Loucy (cell line): ENCODE results near the gene RER1.

ENCODE experiments used
- H2AFZ ChIP-seq: fragments of 200-600 bp; sonication (generic); 2 replicates; pipeline ENCODE4 v1.6.0; 2016; ENCODE audit warnings: antibody characterized with exemption, mild to moderate bottlenecking, low read length, moderate library complexity
- H3F3A ChIP-seq: fragments of 200-600 bp; 2 replicates; pipeline ENCODE4 v1.6.0; 2016; ENCODE audit warnings: antibody characterized with exemption, low read depth, mild to moderate bottlenecking
- H3K27me3 ChIP-seq: fragments of 200-600 bp; sonication (generic); 2 replicates; pipeline ENCODE4 v1.6.1; 2014; ENCODE audit warnings: low read length, mild to moderate bottlenecking; ENCODE audit not compliant: insufficient read depth, poor library complexity, severe bottlenecking
- H3K36me3 ChIP-seq: fragments of 200-600 bp; sonication (generic); 2 replicates; pipeline ENCODE4 v1.6.1; 2016; ENCODE audit warnings: low read length; ENCODE audit not compliant: insufficient read depth
- H3K4me1 ChIP-seq: fragments of 200-600 bp; sonication (generic); 2 replicates; pipeline ENCODE4 v1.5.1; 2014; ENCODE audit warnings: low read length, mild to moderate bottlenecking; ENCODE audit not compliant: insufficient read depth, poor library complexity, severe bottlenecking
- H3K4me2 ChIP-seq: fragments of 200-600 bp; sonication (generic); 2 replicates; pipeline ENCODE4 v1.6.0; 2014; ENCODE audit warnings: antibody characterized with exemption, low read length, low read depth, mild to moderate bottlenecking; ENCODE audit not compliant: poor library complexity, severe bottlenecking
- H3K4me3 ChIP-seq: fragments of 200-600 bp; sonication (generic); 2 replicates; pipeline ENCODE4 v1.5.1; 2014; ENCODE audit warnings: low read length, mild to moderate bottlenecking, mixed read lengths; ENCODE audit not compliant: poor library complexity, severe bottlenecking
- H3K79me2 ChIP-seq: fragments of 200-600 bp; sonication (generic); 2 replicates; pipeline ENCODE4 v1.6.1; 2014; ENCODE audit warnings: low read length; ENCODE audit not compliant: insufficient read depth
- H3K9ac ChIP-seq: fragments of 200-600 bp; sonication (generic); 2 replicates; pipeline ENCODE4 v1.6.0; 2014; ENCODE audit warnings: mild to moderate bottlenecking, low read depth, low read length, moderate library complexity; ENCODE audit not compliant: poor library complexity, severe bottlenecking
- H3K9me2 ChIP-seq: fragments of 200-600 bp; sonication (generic); replicated peaks from 2 replicates; pipeline ENCODE4 v1.6.1; 2016; ENCODE audit warnings: low read depth, low read length, mixed read lengths
- H3K9me3 ChIP-seq: fragments of 200-600 bp; sonication (generic); 2 replicates; pipeline ENCODE4 v1.6.1; 2014; ENCODE audit warnings: mild to moderate bottlenecking, antibody characterized with exemption, low read length, low read depth; ENCODE audit not compliant: insufficient read depth
- H4K20me1 ChIP-seq: fragments of 200-600 bp; sonication (generic); 2 replicates; pipeline ENCODE4 v1.6.0; 2014; ENCODE audit warnings: antibody characterized with exemption, low read length, mild to moderate bottlenecking; ENCODE audit not compliant: insufficient read depth, poor library complexity, severe bottlenecking
- EZH2phosphoT487 ChIP-seq: fragments of 200-600 bp; IDR thresholded peaks from 2 replicates; pipeline ENCODE4 v1.6.1; 2018; ENCODE audit warnings: antibody characterized with exemption, mild to moderate bottlenecking, moderate library complexity, borderline replicate concordance
- TF ChIP-seq, protein P1 (sequence below): fragments of 200-600 bp; sonication (generic); conservative IDR thresholded peaks from 2 replicates; pipeline ENCODE4 v1.5.1; 2014; ENCODE audit warnings: mild to moderate bottlenecking, antibody characterized with exemption, low read length

RER1 gene

DNA sequence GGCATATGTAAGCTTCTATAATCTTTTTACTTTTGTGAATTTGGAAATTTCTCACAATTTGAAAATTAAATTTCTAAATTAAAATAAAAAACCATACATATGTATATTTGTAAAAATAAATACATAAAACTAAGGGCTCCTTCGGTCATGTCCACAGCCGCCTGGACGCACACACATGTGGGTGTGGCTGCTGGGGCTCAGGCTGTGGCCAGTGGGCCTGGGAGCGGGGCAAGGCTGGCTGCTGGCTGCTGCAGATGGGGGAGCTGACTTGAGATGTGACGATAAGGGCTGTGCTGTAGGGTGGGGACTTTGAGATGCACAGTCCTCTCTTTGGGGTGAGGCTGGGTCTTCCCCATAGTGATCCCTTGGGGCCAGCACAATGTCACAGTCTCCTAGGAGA lies 4.8 kb downstream of the RER1 start:
- no peak overlapping the region for H2AFZ ChIP-seq
- peaks cover 30% of the 10 kb centered on the region; the same call in 1 of the 2 replicates for H3K36me3 ChIP-seq
- H3K4me2 ChIP-seq, result no peak overlapping the region
- H3K9me2 ChIP-seq, result no peaks in the 10 kb centered on the region
- H3K4me1 ChIP-seq, result peaks cover 18% of the 10 kb centered on the region
- H3K9me3 ChIP-seq, result no peaks in the 10 kb centered on the region
- TF ChIP-seq, protein P1, sequence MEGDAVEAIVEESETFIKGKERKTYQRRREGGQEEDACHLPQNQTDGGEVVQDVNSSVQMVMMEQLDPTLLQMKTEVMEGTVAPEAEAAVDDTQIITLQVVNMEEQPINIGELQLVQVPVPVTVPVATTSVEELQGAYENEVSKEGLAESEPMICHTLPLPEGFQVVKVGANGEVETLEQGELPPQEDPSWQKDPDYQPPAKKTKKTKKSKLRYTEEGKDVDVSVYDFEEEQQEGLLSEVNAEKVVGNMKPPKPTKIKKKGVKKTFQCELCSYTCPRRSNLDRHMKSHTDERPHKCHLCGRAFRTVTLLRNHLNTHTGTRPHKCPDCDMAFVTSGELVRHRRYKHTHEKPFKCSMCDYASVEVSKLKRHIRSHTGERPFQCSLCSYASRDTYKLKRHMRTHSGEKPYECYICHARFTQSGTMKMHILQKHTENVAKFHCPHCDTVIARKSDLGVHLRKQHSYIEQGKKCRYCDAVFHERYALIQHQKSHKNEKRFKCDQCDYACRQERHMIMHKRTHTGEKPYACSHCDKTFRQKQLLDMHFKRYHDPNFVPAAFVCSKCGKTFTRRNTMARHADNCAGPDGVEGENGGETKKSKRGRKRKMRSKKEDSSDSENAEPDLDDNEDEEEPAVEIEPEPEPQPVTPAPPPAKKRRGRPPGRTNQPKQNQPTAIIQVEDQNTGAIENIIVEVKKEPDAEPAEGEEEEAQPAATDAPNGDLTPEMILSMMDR, result no peak
- no peak for TF ChIP-seq EZH2phosphoT487
- peaks cover 24% of the 10 kb centered on the region for H4K20me1 ChIP-seq
- peaks cover 45% of the 10 kb centered on the region for H3K79me2 ChIP-seq
- no peak overlapping the region for H3K4me3 ChIP-seq
- H3F3A ChIP-seq, result no peaks in the 10 kb centered on the region
- H3K9ac ChIP-seq, result no peak overlapping the region
- no peaks in the 10 kb centered on the region for H3K27me3 ChIP-seq

DNA sequence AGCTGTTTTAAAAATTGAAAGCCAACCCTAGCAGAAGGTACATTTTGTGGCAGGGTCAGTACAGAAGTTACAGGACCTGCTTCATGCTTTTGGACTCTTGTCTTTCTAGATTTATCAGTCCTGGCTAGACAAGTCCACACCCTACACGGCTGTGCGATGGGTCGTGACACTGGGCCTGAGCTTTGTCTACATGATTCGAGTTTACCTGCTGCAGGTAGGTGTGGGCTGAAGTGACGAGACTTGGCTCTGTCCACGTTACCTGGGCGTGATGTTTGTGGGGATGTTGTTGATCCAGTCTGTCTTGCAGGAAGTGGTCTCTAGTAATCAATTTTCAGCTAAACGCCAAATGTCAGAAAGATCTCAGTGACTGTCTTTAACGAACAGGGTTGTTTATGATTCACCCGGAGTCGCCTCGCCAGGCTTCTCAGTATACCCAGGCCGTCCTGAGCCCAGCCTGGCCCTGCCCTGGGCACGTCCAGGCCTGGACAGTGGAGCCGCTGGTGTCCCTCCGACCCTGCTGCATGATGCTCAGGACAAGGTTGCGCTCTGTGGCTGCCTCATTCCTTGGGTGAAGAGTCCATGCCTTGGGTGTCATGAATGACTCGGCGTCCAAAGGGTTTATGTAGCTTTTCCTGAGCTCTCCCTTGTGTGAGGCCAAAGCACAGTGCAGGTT lies 5.5 kb downstream of the RER1 start:
- Histone ChIP-seq H3K36me3 (peaks cover 33% of the 10 kb centered on the region; the same call in 1 of the 2 replicates), H3F3A (no peaks in the 10 kb centered on the region), H4K20me1 (peaks cover 27% of the 10 kb centered on the region), H3K27me3 (no peaks in the 10 kb centered on the region), H3K9me2 (no peaks in the 10 kb centered on the region), H3K4me2 (no peak overlapping the region), H3K9ac (no peak overlapping the region), H3K79me2 (peaks cover 40% of the 10 kb centered on the region), H2AFZ (no peak overlapping the region), H3K4me1 (peaks cover 18% of the 10 kb centered on the region), H3K9me3 (no peaks in the 10 kb centered on the region), H3K4me3 (no peak overlapping the region)
- TF ChIP-seq EZH2phosphoT487, result no peak
- TF ChIP-seq, protein P1, result no peak

DNA sequence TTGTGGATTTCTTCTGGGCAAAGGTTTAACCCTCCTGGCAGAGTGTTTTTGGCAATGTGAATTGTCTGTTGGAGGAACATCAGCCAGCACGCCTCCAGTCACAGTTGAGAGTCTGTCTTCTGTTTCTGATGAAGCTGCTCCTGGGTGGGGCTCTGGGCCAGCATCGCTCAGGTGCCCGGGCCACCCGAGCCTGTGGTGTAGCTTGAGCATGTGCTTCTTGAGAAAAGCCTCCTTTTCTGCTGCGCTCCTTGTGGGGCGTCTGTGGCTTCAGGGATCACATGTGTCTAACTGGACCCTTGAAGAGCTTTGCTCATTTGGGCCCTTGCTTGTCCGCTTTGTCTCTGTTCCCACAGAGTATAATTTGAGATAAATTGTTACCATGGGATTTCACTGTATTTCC lies 7.2 kb downstream of the RER1 start:
- H3K9ac ChIP-seq, result no peak overlapping the region
- peaks cover 49% of the 10 kb centered on the region; the same call in 1 of the 2 replicates for H3K36me3 ChIP-seq
- no peaks in the 10 kb centered on the region for H3K9me2 ChIP-seq
- H3K4me2 ChIP-seq, result no peak overlapping the region
- no peaks in the 10 kb centered on the region for H3K9me3 ChIP-seq
- TF ChIP-seq, protein P1, result no peak
- no peak for TF ChIP-seq EZH2phosphoT487
- H3K4me3 ChIP-seq, result no peak overlapping the region
- H3F3A ChIP-seq, result no peaks in the 10 kb centered on the region
- H3K4me1 ChIP-seq, result peaks cover 3% of the 10 kb centered on the region
- H3K27me3 ChIP-seq, result no peaks in the 10 kb centered on the region
- H3K79me2 ChIP-seq, result peaks cover 23% of the 10 kb centered on the region
- H4K20me1 ChIP-seq, result peaks cover 10% of the 10 kb centered on the region
- H2AFZ ChIP-seq, result no peak overlapping the region
